GM12891 (cell line): Measurements from ENCODE around the gene PKNOX2.

Experiments
- DNase-seq: peaks from one replicate; pipeline ENCODE4 v3.0.0; 2011; ENCODE audit warnings: low spot score; ENCODE audit not compliant: insufficient read length
- FAIRE-seq: peaks from 2 replicates; lab custom pipeline; 2011; peaks lifted over from hg19 to GRCh38; lab: Jason Lieb, UNC
- PAX5 ChIP-seq: IDR thresholded peaks from 2 replicates; pipeline ENCODE4 v1.6.1; 2011; ENCODE audit warnings: low read length, moderate library complexity, mild to moderate bottlenecking; ENCODE audit not compliant: insufficient read depth, severe bottlenecking
- POLR2A ChIP-seq: IDR thresholded peaks from 2 replicates; pipeline ENCODE4 v1.6.1; 2011; ENCODE audit warnings: low read depth, low read length, control low read depth
- POLR2AphosphoS5 ChIP-seq: IDR thresholded peaks from 2 replicates; pipeline ENCODE4 v1.6.1; 2011; ENCODE audit warnings: low read depth, low read length, control low read depth
- POU2F2 ChIP-seq: IDR thresholded peaks from 2 replicates; pipeline ENCODE4 v1.6.1; 2011; ENCODE audit warnings: low read depth, mild to moderate bottlenecking, control low read depth, low read length, moderate library complexity
- SPI1 ChIP-seq: IDR thresholded peaks from 2 replicates; pipeline ENCODE4 v1.6.1; 2011; ENCODE audit warnings: low read depth, low read length, control low read depth
- TAF1 ChIP-seq: IDR thresholded peaks from 2 replicates; pipeline ENCODE4 v1.6.1; 2011; ENCODE audit warnings: low read depth, low read length, control low read depth

Gene PKNOX2

GRCh38 chr11:125423247-125423849 lies 258.8 kb downstream of the PKNOX2 start:
- peak; percentile 37 for DNase-seq
- FAIRE-seq = peak; percentile 59
- TF ChIP-seq POLR2A (no peak), POU2F2 (no peak), TAF1 (no peak), PAX5 (no peak), SPI1 (no peak), POLR2AphosphoS5 (no peak)

DNA sequence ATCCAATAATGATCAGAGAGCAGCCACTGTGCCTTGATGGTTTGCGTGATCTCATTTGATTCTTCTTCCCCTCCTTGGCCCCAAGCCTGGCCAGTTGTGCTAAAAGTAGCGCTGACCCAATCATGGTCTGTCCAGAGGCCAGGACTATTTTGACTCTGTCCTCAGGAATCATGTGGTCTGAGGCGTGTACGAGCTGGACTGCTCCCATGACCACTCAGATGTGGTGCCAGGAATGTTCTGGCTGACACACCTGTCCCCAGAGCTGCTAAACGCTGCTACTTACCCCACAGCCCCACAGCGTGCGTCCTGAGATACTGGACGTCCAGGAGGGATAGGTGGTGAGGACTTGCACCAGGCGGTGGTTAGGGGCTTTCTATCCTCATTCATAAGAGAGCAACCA lies 261.1 kb downstream of the PKNOX2 start:
- no peak for DNase-seq
- no peak for FAIRE-seq
- no peak for TF ChIP-seq POU2F2
- no peak for TF ChIP-seq SPI1
- TF ChIP-seq PAX5 = no peak
- no peak for TF ChIP-seq POLR2AphosphoS5
- no peak for TF ChIP-seq TAF1
- TF ChIP-seq POLR2A = no peak

DNA sequence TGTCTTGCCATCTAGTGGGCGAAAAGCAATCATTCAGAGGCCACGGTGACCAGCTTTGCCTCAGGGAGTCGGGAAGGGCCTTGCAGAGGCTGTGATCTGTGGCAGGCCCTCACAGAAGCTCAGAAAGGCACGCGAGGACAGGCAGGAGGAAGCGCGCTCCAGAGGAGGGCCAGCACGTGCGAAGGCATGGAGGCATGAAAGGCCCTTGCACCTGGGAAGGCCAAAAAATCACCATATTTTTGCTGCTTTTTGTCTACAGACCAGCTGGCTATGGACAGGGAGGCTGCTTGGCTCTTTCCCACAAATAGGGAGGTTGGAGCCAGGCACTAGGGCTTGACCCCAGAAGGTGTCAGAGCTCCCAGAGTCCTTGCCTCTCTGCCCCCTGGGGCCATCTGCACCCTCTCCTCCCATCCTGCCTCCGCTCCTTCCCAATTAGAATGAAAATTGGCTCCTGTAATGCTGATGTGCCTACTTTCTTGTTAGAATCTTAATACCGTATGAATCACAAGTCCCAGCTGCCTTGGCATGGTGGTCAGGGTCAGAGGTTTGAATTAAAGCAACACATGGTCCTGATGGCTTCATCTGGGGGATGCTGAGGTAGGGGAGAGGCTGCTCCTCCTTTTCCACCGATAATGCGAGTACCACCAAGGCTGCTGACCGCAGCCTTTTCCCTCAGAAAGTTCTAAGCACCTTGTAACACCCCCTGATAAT lies 262.4 kb downstream of the PKNOX2 start:
- FAIRE-seq (no peak), DNase-seq (no peak)
- TF ChIP-seq POU2F2 (no peak), POLR2AphosphoS5 (no peak), PAX5 (no peak), POLR2A (no peak), TAF1 (no peak), SPI1 (no peak)

DNA sequence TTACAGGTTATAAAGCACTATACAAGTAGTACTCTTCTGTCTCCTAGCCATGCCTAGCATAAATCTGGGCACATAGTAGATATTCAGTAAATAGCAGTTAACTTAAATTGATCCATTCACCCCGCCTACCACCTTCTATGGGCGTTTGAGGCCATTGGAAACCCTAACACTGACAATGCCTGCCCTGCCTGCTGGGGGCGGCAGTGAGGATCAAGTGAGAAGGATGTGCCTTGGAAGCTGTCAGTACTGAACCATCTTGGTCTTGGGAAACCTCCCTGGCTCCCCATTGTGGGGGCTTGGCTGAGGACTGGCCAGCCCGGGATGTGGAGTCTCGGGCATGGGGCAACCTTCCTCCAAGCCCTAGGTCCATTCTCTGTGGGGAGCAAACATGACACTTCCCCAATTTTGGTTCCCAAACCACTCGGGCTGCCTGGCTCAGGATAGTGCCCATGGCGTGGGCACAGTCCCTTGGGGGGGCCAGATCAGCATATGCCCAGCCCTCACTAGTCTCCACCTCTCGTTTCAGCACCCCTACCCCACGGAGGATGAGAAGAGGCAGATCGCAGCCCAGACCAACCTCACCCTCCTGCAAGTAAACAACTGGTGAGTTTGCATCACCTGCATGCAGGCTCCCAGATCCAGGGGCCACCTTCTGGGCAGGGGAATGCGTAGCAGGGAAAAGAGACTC lies 264.1 kb downstream of the PKNOX2 start:
- FAIRE-seq = no peak
- no peak for DNase-seq
- TF ChIP-seq POU2F2 (no peak), POLR2AphosphoS5 (no peak)

GRCh38 chr11:125429174-125429707 lies 264.7 kb downstream of the PKNOX2 start:
- DNase-seq (peak; percentile 64), FAIRE-seq (peak; percentile 82)
- TF ChIP-seq POLR2A (no peak), SPI1 (no peak), POU2F2 (no peak), POLR2AphosphoS5 (no peak), TAF1 (no peak), PAX5 (no peak)

DNA sequence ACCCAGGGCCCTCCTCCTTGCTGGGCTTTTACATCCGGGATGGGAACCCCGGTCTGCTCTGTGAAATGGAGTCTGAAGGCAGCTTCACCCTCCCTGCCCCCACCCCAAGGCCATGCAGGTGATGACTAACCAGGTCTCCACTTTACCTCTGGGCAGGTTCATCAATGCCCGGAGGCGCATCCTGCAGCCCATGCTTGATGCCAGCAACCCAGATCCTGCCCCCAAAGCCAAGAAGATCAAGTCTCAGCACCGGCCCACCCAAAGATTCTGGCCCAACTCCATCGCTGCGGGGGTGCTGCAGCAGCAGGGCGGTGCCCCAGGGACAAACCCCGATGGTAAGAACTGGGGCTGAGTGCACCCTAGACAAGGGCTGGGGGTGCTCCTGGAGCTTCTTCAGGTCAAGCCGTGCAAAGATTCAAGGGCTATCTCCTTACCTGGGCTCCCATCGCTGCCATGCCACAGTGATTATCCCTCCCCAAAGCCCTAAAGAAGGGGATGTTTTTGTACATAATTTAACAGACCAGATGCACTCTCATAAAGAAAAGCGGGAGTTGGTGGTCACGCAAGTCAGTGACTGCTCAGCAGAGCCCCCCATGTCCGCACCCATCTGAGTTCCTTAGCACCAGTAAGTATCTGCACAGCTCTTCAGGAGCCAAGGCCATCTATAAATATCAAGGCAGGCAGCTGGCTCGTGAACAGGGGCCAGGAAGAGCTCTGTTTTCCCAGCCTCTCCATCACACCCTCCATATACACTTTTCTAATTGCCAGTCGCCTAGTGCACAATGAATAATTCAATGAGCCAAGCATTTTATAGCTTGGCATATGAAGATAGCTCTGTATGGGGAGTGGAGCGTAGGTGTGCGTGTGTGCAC lies 265.5 kb downstream of the PKNOX2 start:
- TF ChIP-seq POLR2A (no peak), TAF1 (no peak), SPI1 (no peak), PAX5 (no peak), POLR2AphosphoS5 (no peak), POU2F2 (no peak)
- DNase-seq (no peak), FAIRE-seq (no peak)

DNA sequence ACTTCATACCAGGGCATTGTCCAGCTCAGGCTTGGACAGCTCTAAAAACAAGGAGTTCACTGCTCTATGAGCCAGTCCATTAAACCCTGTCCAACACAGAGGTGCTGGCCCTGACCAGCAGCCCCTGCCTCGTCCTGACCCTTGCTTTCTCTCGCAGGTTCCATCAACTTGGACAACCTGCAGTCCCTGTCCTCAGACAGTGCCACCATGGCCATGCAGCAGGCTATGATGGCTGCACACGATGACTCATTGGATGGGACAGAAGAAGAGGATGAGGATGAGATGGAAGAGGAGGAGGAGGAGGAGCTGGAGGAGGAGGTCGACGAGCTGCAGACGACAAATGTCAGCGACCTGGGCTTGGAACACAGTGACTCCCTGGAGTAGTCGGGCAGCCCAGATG lies 266.5 kb downstream of the PKNOX2 start:
- DNase-seq (no peak), FAIRE-seq (no peak)
- TF ChIP-seq TAF1 (no peak), SPI1 (no peak), PAX5 (no peak), POLR2A (no peak)

DNA sequence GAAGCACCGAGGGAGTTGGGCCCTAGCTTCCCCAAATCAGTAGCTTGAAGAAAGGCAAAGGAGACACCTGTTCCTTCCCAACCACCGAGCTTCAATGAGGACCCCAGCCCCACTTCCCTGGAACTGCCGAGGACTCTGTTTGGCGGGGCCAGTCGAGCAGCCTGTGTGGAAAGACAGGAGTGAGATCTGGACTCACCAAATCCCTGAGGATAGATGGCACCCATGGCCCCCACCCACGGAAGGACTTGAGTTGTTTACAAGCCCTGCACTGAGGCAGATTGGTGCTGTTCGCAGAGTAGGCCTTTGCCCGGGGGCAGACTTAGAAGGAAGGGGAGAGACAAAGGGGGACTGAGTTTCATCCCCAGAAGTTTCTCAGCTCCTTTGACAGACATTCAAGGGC lies 266.9 kb downstream of the PKNOX2 start:
- TF ChIP-seq POU2F2 = no peak
- TF ChIP-seq PAX5 = no peak
- no peak for TF ChIP-seq POLR2AphosphoS5
- no peak for TF ChIP-seq TAF1
- no peak for TF ChIP-seq SPI1
- no peak for TF ChIP-seq POLR2A
- FAIRE-seq (no peak), DNase-seq (no peak)
